HG03175 (cell line): ENCODE measurements around the gene LILRB3.
"Not testable (repeated sequence)": the region's sequence is repeated elsewhere in the genome, so short reads cannot be mapped to it uniquely, and the experiment has no call there.

Source experiments
- ATAC-seq: cut with Tn5 transposase; IDR thresholded peaks from one replicate; pipeline ENCODE4 v1.9.1; 2021; ENCODE audit warnings: mild to moderate bottlenecking, moderate library complexity; ENCODE audit not compliant: unreplicated experiment

Gene LILRB3

GRCh38 chr19:54222474-54223276 lies at the start of gene LILRB3:
LILRB3 (minus strand) TSS chr19:54223007; CDS start chr19:54222976, 31 bp downstream.
- ATAC-seq, result not testable (repeated sequence)

- ATAC-seq, result not testable (repeated sequence)
Observed at GRCh38 chr19:54272181-54272580, 49.4 kb upstream of the LILRB3 start.

GRCh38 chr19:54271587-54271986 lies 48.8 kb upstream of the LILRB3 start:
- not testable (repeated sequence) for ATAC-seq

- ATAC-seq, result no peak
Observed at GRCh38 chr19:54271106-54271505, 48.3 kb upstream of the LILRB3 start.

GRCh38 chr19:54268936-54269335 lies 46.1 kb upstream of the LILRB3 start:
- no peak for ATAC-seq

GRCh38 chr19:54266133-54266532 lies 43.3 kb upstream of the LILRB3 start:
- no peak for ATAC-seq

- no peak for ATAC-seq
Observed at GRCh38 chr19:54262470-54262869, 39.7 kb upstream of the LILRB3 start.

- ATAC-seq, result no peak
Observed at GRCh38 chr19:54262066-54262465, 39.3 kb upstream of the LILRB3 start.

- ATAC-seq, result no peak
Observed at GRCh38 chr19:54257116-54257480, 34.3 kb upstream of the LILRB3 start, which contains the start of gene LILRB5. LILRB5 (minus strand) TSS chr19:54257273; CDS start chr19:54257193, 80 bp downstream.

- no peak for ATAC-seq
Observed at GRCh38 chr19:54256250-54257115, 33.7 kb upstream of the LILRB3 start.

GRCh38 chr19:54255105-54255775 lies 32.4 kb upstream of the LILRB3 start:
- ATAC-seq, result no peak

- ATAC-seq, result no peak
Observed at GRCh38 chr19:54254195-54254906, 31.5 kb upstream of the LILRB3 start.

GRCh38 chr19:54253331-54254194 lies 30.8 kb upstream of the LILRB3 start:
- no peak for ATAC-seq

- ATAC-seq, result no peak
Observed at GRCh38 chr19:54252845-54253244, 30.0 kb upstream of the LILRB3 start.

GRCh38 chr19:54252243-54252642 lies 29.4 kb upstream of the LILRB3 start:
- ATAC-seq, result no peak

- no peak for ATAC-seq
Observed at GRCh38 chr19:54248016-54248601, 25.3 kb upstream of the LILRB3 start.

- ATAC-seq, result no peak
Observed at GRCh38 chr19:54247106-54247930, 24.5 kb upstream of the LILRB3 start.

GRCh38 chr19:54245936-54246335 lies 23.1 kb upstream of the LILRB3 start:
- ATAC-seq, result no peak
